ENCODE data around the gene RPS25. TPM values are rescaled to one million over a fixed set of nuclear protein-coding genes. Genes with fewer than 3 reads are reported as not detected.
"Not testable (repeated sequence)": the region's sequence is repeated elsewhere in the genome, so short reads cannot be mapped to it uniquely, and the experiment has no call there.

The RPS25 gene
- total RNA-seq: 629 and 746 TPM in 2 replicates

- DNase-seq (ENCODE audit: low read depth, low spot score): peak; percentile 88
Observed at GRCh38 chr11:119018074-119018938, at the start of gene RPS25, which contains the start of gene TRAPPC4. TSS of gene RPS25 (minus strand) at chr11:119018343. CDS start at chr11:119018284, 59 bp downstream. TSS of gene TRAPPC4 (plus strand) at chr11:119018766. CDS start at chr11:119018796, 30 bp downstream.

DNA sequence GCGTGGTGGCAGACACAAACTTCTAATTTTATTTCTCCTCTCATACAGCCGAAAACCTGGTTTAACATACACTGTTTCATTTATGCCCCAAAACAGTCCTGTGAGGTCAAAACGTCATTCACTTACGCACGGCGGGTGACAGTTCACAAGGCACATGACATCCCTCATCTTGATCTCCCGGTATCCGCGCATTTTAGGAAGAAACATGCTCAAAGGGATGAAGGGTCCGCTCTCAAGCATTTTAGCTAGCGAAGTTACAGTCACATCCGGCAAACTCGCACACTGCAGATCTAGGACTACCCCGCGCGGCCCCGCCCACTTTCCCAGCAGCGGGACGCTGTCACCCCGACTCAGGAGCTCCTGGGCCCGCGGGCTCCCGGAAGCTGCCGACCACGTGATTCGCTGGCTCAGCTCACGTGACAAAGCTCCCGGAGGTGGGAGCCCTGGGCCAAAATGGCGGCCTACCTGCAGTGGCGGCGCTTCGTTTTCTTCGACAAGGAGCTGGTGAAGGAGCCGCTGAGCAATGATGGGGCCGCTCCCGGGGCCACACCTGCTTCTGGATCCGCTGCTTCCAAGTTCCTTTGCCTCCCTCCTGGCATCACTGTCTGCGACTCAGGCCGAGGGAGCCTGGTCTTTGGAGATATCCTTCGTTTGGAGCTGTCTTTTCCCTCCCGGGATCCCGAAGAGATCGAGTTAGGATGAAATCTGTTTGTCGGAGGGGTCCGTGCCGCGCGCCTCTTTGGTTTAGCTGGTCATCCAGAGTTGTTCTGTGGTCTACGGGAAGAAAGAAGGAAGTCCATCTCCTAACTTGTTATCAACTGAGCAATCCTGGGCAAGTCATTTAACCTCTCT, 49.5 kb upstream of the RPS25 start, which contains the start of gene VPS11:
Gene VPS11, plus strand, starts transcription at position 448 of the 852 bp plus-strand sequence. Its CDS starts 6 bp downstream, at position 454.
- DNase-seq (ENCODE audit: low read depth, low spot score): peak; percentile 89

GRCh38 chr11:119065369-119065768, 47.2 kb upstream of the RPS25 start:
- no peak for DNase-seq (ENCODE audit: low read depth, low spot score)

DNA sequence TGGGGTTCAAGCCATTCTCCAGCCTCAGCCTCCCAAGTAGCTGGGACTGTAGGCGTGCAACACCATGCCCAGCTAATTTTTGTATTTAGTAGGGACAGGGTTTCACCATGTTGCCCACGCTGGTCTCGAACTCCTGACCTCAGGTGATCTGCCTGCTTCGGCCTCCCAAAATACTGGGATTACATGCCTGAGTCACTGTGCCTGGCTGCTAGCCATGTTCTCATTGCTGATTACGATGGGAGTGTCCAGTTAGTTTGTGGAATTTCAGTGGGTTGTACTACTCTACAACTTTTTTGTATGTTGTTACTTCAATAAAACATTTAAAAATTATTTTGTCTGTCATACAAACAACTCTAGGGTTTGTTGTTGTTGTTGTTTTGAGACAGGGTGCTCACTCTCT, 44.6 kb upstream of the RPS25 start:
- DNase-seq (ENCODE audit: low read depth, low spot score): no peak

GRCh38 chr11:119061256-119061655, 43.1 kb upstream of the RPS25 start:
- no peak for DNase-seq (ENCODE audit: low read depth, low spot score)

DNA sequence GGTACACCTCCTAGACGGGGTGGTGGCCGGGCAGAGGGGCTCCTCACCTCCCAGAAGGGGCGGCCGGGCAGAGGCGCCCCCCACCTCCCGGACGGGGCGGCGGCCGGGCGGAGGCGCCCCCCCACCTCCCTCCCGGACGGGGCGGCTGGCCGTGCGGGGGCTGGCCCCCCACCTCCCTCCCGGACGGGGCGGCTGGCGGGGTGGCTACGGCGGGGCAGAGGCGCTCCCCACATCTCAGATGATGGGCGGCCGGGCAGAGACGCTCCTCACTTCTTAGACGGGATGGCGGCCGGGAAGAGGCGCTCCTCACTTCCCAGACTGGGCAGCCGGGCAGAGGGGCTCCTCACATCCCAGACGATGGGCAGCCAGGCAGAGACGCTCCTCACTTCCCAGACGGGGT, 41.0 kb upstream of the RPS25 start:
- not testable (repeated sequence) for DNase-seq (ENCODE audit: low read depth, low spot score)

DNA sequence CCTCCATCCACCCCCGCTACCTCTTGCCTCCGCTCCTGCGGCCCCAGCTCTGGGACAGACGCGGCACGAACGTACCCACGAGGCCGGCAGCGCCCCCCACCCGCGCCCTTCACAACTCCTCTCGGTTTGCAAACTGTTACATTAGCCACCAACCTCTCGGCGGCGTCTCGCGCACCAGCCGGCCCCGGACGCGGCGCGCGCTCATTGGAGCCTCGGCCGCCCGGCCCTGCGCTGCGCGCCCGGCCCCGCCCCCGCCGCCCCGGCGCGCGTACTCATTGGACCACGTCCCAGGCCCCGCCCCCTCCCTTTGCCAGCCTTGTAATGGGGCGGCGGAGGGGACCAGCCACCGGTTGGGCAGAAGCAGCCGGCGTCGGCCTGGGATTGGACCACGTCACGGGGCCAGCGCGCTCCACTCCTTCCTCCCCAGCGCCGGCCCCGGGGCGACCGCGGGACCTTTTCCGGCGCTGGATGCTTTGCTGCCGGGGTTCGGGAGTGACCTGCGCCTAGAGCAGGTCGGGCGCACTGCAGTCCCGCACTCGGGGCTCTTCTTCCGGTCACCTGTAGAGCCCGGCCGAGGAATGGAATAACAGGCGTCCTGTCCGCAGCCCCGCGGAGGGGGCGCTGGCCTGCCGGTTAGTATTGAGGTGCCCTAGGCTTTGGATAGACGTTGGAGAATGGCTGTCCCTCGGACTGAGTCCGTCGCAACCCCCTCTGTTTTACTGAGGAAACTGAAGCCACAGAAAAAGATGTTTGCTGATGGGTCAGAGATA, 39.0 kb upstream of the RPS25 start, which contains the start of gene HYOU1:
Gene HYOU1, minus strand, starts transcription at position 206 of the 770 bp plus-strand sequence. CDS start 1,045 bp downstream, outside the sequence.
- DNase-seq (ENCODE audit: low read depth, low spot score): peak; percentile 87

DNA sequence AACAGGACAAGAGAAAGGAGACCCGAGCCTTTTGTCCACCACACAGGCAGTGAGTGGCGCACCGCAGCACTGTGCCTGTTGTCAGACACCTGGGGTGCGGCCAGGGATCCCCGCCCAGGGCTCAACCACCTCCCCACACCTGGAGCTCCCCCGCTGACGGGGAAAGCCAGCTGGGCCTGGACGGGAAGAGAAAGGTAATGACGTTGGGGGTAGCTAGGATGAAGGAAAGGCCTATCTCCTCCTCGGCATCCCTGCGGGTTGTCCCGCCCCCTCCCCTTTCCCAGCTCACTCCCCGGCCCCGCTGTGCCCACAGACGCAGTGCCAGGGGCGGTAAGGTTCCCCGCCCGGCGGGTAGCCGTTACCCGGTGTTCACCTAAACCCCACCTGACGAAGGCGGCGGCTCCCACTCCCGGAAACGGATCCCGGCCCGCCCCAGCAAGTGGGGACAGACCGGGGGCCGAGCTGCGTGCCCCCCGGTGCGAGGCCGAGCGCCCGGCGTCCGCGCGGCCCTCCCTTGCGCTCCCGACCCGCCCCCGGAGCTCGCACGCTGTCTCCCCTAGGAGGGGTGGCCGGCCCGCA, 38.4 kb upstream of the RPS25 start:
- DNase-seq (ENCODE audit: low read depth, low spot score): no peak

DNA sequence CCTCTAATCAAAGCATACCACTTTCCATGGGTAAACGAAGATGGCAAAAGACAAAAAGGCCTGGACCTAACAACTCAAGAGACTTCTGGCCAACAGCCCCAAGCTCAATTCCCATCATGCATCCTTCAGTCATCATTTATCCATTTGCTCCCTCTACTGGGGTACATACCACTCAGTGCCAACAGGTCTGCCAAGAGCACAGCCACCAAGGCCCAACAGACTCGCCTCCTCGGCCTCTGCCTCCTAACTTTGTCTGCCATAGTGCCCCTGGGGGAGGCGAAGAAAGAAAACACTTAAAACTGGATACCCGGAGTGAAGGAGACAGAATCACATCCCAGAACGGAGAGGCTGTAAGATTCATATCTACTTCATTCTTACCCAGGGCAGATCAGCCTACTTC, 37.8 kb upstream of the RPS25 start:
- no peak for DNase-seq (ENCODE audit: low read depth, low spot score)

DNA sequence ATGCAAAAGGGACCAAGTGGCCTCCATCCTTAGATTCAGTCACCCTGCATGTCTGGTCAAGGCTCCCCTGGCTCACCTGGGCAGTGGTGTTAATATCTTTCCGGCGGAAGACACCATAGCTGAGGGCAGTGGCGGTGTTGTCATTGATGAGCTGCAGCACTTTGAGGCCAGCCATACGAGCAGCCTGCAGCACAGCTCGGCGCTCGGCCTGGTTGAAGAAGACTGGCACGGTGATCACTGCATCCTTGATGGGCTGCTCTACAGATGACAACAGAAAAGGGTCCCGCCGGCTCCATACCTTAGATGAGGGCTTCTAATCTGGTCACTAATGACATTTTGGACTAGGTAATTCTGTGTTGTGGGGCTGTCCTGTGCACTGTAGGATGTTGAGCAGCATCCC, 36.3 kb upstream of the RPS25 start:
- DNase-seq (ENCODE audit: low read depth, low spot score): no peak

DNA sequence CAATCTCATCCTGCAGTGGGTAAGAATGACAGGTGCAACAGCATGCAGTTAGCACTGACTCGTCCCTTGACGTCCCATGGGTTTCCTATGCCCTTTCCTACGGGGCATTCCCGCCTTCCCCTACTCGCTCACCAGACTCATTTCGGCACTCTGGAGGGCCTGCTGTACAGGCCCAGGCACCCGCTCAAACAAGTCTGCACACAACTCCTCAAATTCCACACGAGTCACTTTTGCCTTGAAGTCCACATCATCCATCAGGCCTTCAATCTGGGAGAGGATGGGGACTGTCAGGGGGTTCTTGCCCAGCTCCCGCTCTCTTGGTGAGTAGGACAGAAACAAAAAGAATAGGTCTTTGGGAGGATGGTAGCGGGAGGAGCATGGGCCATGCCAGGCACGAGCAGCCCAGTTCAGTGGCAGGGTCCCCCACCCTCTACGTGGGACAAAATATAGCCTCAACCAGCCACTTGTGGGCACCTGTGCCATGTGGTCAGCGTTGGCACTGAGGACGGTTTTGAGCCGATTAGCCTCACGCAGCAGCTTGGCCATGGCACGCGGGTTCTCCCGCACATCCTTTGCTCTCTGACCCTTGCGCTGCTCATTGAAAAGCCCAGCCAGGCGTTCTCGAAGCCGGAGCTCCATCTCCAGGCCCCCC, 34.1 kb upstream of the RPS25 start:
- DNase-seq (ENCODE audit: low read depth, low spot score): no peak

DNA sequence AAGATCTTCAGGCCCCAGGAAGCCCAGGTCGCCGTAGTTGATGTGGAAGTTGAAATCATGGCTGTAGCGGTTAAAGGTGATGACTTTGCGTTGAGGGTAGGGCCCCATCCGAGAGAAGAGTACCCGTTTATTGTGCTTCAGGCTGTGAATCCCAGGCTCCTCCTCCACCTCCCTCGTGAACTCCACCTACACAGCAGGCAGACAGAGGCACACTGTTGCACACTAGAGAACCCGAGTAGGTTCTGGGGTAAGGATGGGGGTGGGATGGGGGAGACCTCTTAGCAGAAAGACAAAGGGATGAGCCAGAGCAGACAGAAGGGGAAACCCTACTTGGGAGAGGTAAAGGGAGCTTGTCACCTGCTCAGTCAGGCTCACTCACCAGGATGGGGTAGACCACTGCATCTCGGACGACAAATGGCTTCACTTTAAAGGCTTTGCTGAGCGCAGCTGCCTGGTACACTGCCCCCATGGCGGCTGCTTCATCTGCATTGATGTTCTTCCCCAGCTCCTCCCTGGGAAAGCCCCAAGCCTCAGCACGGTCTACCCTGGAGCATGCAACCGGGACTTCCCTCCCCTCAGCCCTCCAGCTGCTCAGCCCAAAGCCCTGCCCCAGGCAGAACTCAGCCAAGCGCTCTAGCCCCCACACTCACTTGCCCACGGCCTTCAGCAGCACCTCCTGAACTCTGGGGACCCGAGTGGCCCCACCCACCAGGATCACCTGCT, 33.5 kb upstream of the RPS25 start:
- DNase-seq (ENCODE audit: low read depth, low spot score): no peak

DNA sequence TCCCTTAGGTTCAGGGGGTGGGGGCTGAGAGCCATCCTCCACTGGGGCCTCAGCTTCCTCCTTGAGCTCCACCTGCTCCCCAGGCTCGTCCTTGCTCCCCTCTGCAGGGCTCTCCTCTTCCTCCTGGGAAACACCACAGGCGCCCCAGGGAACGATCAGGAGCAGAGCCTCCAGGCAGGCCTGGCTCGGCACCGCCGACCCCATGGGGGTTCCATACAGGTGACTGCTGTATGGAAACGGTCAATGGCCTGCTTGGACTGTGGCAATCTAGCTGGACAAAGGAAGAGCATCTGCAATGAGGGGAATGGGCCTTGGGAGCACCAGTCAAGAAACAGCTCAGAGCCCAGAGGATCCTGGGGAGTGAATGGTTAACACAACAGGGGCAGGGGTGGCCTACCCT, 30.9 kb upstream of the RPS25 start:
- DNase-seq (ENCODE audit: low read depth, low spot score): no peak

DNA sequence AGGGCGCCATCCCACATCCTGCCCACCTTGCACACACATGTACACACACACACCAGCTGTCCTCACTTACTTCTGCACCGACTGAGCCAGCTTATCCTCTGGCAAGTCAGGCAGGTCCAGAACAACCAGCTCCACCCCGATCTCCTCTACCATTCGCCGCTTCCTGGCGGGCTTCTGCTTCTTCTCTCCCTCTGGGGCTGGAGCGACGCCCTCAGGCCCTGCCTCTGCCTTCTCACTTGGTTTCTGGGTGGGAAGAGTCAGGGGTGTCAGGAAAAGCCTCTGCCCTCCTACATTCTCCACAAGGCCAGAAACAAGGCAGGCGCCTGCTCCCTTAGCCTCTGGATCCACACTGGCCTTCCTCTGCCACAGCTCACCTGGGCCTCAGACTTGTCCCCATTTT, 30.5 kb upstream of the RPS25 start:
- no peak for DNase-seq (ENCODE audit: low read depth, low spot score)

DNA sequence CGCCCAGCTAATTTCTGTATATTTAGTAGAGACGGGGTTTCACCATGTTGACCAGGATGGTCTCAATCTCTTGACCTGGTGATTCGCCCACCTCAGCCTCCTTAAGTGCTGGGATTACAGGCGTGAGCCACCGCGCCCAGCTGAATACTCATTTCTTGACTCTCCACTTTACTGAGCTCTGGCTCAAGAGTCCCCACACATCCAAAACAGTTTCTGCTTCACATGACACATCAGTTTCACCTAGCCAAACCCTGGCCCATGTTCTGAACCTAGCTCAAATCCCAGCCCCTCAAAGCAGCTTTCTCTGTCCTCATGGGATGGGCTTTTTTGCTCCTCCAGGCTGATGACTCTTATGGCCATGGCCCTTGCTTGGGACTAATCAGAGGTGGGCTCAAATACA, 29.1 kb upstream of the RPS25 start:
- no peak for DNase-seq (ENCODE audit: low read depth, low spot score)

DNA sequence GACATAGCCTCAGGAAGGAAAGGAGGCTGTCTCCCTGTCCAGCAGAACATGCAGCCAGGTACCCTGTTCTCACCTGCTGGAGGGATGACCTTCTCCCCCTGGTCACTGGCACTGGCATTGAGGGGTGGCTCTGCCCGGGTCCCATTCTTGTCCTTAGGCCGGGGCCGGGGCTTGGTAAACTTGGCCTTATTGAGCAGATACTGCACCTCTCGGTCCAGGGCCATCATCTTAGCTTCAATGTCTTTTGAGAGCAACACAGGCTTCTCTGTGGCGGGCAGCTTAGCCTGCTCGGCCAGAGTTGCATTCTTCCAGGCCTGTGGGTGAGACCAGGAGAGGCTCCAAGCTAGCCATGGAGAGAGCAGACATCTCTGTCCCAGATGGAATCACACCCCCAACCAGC, 28.3 kb upstream of the RPS25 start:
- no peak for DNase-seq (ENCODE audit: low read depth, low spot score)

GRCh38 chr11:119044708-119045107, 26.6 kb upstream of the RPS25 start:
- no peak for DNase-seq (ENCODE audit: low read depth, low spot score)

- no peak for DNase-seq (ENCODE audit: low read depth, low spot score)
Observed at GRCh38 chr11:119042927-119043326, 24.8 kb upstream of the RPS25 start.

- DNase-seq (ENCODE audit: low read depth, low spot score): no peak
Observed at GRCh38 chr11:119041821-119042514, 23.8 kb upstream of the RPS25 start.

All from pulmonary artery endothelial cell (primary cell).